Measurements from ENCODE around the gene ADGRG6. TPM values are rescaled to one million over a fixed set of nuclear protein-coding genes. Genes with fewer than 3 reads are reported as not detected.
"Not testable (repeated sequence)": the region's sequence is repeated elsewhere in the genome, so short reads cannot be mapped to it uniquely, and the experiment has no call there.

The ADGRG6 gene
- total RNA-seq, 1 donor from 2014 or later: 35.3 TPM

DNA sequence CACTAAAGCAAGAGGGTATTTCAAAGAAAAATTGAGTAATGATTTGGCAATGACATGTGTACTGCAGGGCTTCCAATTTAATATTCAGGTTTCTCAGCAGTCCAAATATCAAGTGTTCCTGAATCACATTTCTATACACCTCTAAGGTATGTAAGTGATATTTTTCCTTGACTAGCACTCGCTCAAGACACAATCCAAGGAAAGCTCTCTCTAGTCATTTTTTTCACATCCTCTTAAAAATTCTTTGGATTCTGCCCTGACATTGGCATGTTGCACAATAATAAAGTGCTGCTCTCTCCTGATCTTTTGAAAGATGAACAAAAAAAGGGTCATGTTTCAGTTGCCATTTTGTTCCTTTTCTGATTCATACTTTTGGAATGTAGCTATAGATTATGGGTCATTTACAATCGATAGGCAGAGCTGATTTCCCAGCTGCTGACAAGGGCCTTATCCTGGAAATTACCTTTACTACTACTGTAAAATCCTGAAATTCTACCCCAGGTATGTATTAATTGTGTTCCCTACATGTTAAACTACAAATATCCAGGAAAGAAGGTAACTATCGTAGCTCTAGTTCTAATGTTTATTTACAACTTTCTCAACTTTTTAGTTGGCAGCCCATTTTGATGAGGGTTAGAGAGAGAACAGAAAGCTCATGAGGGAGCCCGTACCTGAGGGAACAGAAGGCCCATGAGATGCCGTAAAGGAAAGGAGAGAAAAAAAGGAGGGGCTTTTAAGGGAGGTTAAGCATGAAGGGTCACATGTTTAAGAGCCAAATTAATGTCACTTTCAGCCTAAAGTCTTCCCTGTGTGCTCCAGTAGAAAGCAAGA, 22.2 kb upstream of the ADGRG6 start:
- H3K4me3 ChIP-seq (ENCODE audit: low read depth, low read length): no peak overlapping the region
- TF ChIP-seq, protein P1, sequence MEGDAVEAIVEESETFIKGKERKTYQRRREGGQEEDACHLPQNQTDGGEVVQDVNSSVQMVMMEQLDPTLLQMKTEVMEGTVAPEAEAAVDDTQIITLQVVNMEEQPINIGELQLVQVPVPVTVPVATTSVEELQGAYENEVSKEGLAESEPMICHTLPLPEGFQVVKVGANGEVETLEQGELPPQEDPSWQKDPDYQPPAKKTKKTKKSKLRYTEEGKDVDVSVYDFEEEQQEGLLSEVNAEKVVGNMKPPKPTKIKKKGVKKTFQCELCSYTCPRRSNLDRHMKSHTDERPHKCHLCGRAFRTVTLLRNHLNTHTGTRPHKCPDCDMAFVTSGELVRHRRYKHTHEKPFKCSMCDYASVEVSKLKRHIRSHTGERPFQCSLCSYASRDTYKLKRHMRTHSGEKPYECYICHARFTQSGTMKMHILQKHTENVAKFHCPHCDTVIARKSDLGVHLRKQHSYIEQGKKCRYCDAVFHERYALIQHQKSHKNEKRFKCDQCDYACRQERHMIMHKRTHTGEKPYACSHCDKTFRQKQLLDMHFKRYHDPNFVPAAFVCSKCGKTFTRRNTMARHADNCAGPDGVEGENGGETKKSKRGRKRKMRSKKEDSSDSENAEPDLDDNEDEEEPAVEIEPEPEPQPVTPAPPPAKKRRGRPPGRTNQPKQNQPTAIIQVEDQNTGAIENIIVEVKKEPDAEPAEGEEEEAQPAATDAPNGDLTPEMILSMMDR (conservative IDR thresholded peaks at IDR 0.05; ENCODE audit: low read depth, low read length): no peak
- no peak for DNase-seq (ENCODE audit: low read depth)

DNA sequence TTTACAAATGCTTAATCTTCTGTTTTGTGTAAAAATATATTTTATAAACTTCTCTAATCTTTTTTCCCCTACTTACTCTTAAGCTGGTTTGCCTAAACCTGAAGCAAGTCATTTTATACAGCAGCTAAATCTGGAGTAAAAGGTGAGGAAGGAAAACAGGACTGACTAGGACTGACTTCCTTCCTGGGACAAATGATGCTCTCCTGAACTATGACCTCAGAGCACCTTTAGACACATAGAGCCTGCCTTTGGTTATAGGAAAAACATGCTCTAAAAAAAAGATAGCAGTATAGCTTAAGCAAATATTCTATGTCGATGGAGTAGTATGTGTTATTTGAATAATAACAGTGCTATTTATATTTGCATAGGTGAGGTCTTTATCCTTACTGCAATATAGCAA, 21.5 kb upstream of the ADGRG6 start:
- no peak for DNase-seq (ENCODE audit: low read depth)
- TF ChIP-seq, protein P1 (conservative IDR thresholded peaks at IDR 0.05; ENCODE audit: low read depth, low read length): no peak
- no peak overlapping the region for H3K4me3 ChIP-seq (ENCODE audit: low read depth, low read length)

DNA sequence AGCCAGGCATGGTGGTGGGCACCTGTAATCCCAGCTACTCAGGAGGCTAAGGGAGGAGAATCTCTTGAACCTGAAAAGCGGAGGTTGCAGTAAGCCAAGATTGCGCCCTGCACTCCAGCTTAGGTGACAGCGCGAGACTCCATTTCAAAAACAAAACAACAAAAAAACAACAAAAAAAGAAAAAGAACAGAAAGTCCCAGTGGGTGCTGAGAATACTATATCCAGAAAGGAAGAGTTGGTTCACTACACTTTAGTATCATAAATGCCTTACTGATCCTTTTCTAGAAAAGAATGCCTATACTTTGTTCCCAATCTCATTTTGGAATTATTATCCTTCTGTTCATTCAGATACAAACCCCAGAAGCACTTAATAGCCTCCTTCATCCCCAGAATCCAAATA, 20.9 kb upstream of the ADGRG6 start:
- TF ChIP-seq, protein P1 (conservative IDR thresholded peaks at IDR 0.05; ENCODE audit: low read depth, low read length): no peak

DNA sequence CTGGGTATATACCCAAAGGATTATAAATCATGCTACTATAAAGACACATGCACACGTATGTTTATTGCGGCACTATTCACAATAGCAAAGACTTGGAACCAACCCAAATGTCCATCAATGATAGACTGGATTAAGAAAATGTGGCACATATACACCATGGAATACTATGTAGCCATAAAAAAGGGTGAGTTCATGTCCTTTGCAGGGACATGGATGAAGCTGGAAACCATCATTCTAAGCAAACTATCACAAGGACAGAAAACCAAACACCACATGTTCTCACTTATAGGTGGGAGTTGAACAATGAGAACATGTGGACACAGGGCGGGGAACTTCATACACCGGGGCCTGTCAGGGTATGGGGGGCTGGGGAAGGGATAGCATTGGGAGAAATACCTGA, 18.7 kb upstream of the ADGRG6 start:
- not testable (repeated sequence) for DNase-seq (ENCODE audit: low read depth)

More for the DNA sequence above, 20.9 kb upstream of the ADGRG6 start:
- H3K4me3 ChIP-seq (ENCODE audit: low read depth, low read length): no peak overlapping the region
- DNase-seq (ENCODE audit: low read depth): no peak

DNA sequence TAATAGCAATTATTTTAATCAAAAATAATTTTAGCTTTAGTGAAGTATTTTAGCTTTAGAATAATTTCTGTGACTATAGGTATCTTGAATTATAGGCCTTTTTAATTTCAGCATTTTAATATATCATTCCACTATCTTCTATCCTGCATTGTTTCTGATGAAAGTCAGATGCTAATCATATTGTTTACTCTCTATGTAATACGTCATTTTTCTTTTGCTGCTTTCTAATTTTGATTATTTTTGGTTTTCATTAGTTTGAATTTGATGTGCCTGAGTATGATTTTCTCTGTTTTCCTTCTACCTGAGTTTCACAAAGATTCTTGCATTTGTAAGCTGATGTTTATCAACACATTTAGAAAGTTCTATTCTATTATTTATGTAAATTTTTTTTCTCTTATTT, 17.4 kb upstream of the ADGRG6 start:
- DNase-seq (ENCODE audit: low read depth): no peak
- TF ChIP-seq, protein P1 (conservative IDR thresholded peaks at IDR 0.05; ENCODE audit: low read depth, low read length): no peak
- no peak overlapping the region for H3K4me3 ChIP-seq (ENCODE audit: low read depth, low read length)

More for the DNA sequence above, 18.7 kb upstream of the ADGRG6 start:
- H3K4me3 ChIP-seq (ENCODE audit: low read depth, low read length): not testable (repeated sequence)

DNA sequence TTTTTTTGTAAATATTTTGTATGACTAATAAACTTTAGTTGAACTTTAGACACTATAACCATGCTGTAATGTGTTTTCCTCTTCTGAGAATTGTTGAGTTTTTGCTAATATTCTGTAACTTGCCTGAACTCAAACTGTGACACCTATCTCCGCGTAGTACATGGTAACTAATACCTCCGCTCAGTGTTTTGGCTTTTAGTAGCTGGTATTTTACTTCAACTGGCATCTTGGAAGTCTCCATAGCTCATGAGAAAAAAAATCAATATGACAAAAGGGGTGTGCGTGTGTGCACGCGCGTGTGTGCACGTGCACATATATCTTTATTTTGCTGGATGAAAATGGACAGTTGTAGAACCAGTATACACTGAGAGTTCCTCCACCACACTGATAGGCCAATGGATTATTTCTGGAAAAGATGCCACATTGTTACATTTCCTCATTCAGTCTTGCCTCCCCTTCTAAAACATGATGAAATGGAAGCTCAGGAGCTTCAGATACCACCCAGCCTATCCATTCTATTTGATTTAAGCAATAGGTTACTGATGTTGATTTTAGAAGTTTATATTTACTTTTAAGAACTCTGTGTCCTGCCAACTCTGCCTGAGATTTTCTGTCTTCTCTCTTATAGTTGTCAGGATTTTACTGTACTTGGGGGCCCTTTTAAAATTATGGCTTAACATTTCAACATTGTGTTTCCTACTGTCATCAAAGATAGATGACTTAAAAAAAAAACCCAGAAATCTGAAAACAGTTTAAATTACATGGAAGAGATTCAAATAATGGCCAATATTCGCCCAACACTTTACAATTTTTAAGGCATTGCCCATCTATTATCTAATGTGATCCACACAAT, 16.3 kb upstream of the ADGRG6 start:
- no peak for DNase-seq (ENCODE audit: low read depth)
- H3K4me3 ChIP-seq (ENCODE audit: low read depth, low read length): no peak overlapping the region
- TF ChIP-seq, protein P1 (conservative IDR thresholded peaks at IDR 0.05; ENCODE audit: low read depth, low read length): no peak

DNA sequence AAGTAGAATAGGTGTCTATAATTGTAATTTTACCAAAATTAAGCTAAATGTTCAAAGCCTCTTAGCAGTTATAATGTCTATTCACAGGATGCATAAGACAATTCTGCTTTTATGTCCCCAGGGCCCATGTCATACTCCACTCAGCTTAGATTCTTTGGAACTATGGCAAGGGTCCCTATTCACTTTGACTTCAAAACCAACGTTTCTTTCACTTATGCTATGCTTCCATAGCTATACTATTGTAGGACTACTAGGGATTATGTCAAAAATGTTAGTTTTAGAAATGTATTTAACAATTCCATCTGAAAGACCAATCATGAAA, 15.8 kb upstream of the ADGRG6 start:
- no peak for DNase-seq (ENCODE audit: low read depth)
- TF ChIP-seq, protein P1 (conservative IDR thresholded peaks at IDR 0.05; ENCODE audit: low read depth, low read length): no peak
- H3K4me3 ChIP-seq (ENCODE audit: low read depth, low read length): no peak overlapping the region
